Heart left ventricle (tissue), 16 donors: ENCODE results near the gene PSEN1. TPM values are rescaled to one million over a fixed set of nuclear protein-coding genes. Genes with fewer than 3 reads are reported as not detected.

ENCODE experiments used
- ATAC-seq, 4 donors: fragments of 200-7000 bp; cut with Tn5 transposase; one replicate each; pipeline ENCODE4 v1.9.1; 2020 to 2022; ENCODE audit warnings: moderate library complexity in 4 of 4, mild to moderate bottlenecking in 3 of 4, moderate number of reproducible peaks in 1 of 4
- DNase-seq, 5 donors: peaks; one replicate each; pipeline ENCODE4 v3.0.0-alpha.2; 2020
- H3K27ac ChIP-seq, 12 donors: fragments of 200-600 bp; sonication (generic) in 4 of 12; one replicate each; pipeline versions ENCODE4 v1.5.0 to v1.8.0; 2016 to 2022; ENCODE audit warnings: mild to moderate bottlenecking in 2 of 12
- H3K27me3 ChIP-seq, 9 donors: fragments of 200-600 bp; sonication (generic) in 2 of 9; one replicate each; pipeline versions ENCODE4 v1.5.1 to v1.8.0; 2016 to 2022; ENCODE audit warnings: mild to moderate bottlenecking in 3 of 9
- H3K36me3 ChIP-seq, 9 donors: fragments of 200-600 bp; sonication (generic) in 2 of 9; one replicate each; pipeline versions ENCODE4 v1.5.0 to v1.8.0; 2018 to 2022; ENCODE audit warnings: mild to moderate bottlenecking in 2 of 9
- H3K4me1 ChIP-seq, 12 donors: fragments of 200-600 bp; sonication (generic) in 4 of 12; one replicate each; pipeline versions ENCODE4 v1.5.0 to v1.8.0; 2016 to 2022; ENCODE audit warnings: mild to moderate bottlenecking in 3 of 12
- H3K4me3 ChIP-seq, 12 donors: fragments of 200-600 bp; sonication (generic) in 4 of 12; one replicate each; pipeline versions ENCODE4 v1.5.0 to v1.8.0; 2017 to 2022; ENCODE audit warnings: mild to moderate bottlenecking in 9 of 12, moderate library complexity in 4 of 12
- H3K9me3 ChIP-seq, 12 donors: fragments of 200-600 bp; sonication (generic) in 4 of 12; one replicate each; pipeline versions ENCODE4 v1.5.0 to v1.8.0; 2016 to 2022; ENCODE audit warnings: mild to moderate bottlenecking in 1 of 12
- CTCF ChIP-seq, 12 donors: fragments of 200-600 bp; sonication (generic) in 4 of 12; IDR thresholded peaks; one replicate each; pipeline versions ENCODE4 v1.5.0 to v1.8.0; 2018 to 2022; ENCODE audit warnings: antibody characterized with exemption in 12 of 12, mild to moderate bottlenecking in 5 of 12
- POLR2A ChIP-seq, 2 donors: fragments of 450-650 bp; IDR thresholded peaks; one replicate each; pipeline ENCODE4 v1.6.1; 2017; ENCODE audit warnings: antibody characterized with exemption in 2 of 2, mild to moderate bottlenecking in 2 of 2, moderate library complexity in 2 of 2
- WGBS, 4 donors: extraction: QIAGEN DNeasy Blood & Tissue Kit in 2 of 4; methylation state at CpG; one replicate each; pipeline versions ENCODE4 v1.1.5 to v1.1.7; 2013 to 2018; 5-methylcytosine and 5-hydroxymethylcytosine counted together
- intact Hi-C, 10 donors: fragments of 100-400 bp; cut with DNase I; formaldehyde crosslinking; loops; one replicate each; pipeline versions ENCODE4 v1.11.1 to v1.14.2; 2022
- polyA plus RNA-seq, 2 donors: library from polyadenylated mRNA; stranded (reverse); fragments of 200-250 nt; gene quantifications; one replicate each; pipeline ENCODE4 v1.2.3, GENCODE V29; 2013
- total RNA-seq, 9 donors: library from RNA; depleted of rRNA in 2 of 9; stranded (reverse); fragments of >200 nt in 2 of 9; fragmentation: NEBNext Ultra II Directional in 3 of 9; extraction: Animal tissue kit (Norgen Biotek cat#: 25700) in 3 of 9; gene quantifications; one replicate each; pipeline versions ENCODE4 v1.1.0 to v1.2.4, GENCODE V29; 2016 to 2023
- donor health status: ischemic (EF 13 %, LVEDD 7.1; RV severe dilation, severe dysfunction).
- donor health status: healthy with polysubstance abuse.
- donor health status: DM: no; HTN: yes; CAD: no.
- donor health status: DM: no; HTN: no; CAD: no.
- donor health status: ischemic (EF 25% LVEDD 6.9; RV normal size, moderate dysfunction).
- donor health status: ischemic (EF 25% LVEDD 5.7; RV mildly dilated, moderate dysfunction).
- donor health status: healthy.
- donor health status: DM: yes; HTN: yes; CAD: no.
- donor health status: ischemic (EF 35%, LVEDD 5.7; RV mildly dilated, moderate dysfunction).
- donor health status: nonischemic (EF 11% LVEDD 7.7; RV severe dilation, severe dysfunction).
- donor health status: DM: yes; HTN: yes; CAD: no.
- donor health status: PGD.
- donor health status: ischemic (EF 29% LVEDD 5.4; RV normal size, mild dysfunction).
- donor health status: nonischemic (EF 23%, LVEDD 6.1; RV moderate dilation, normal function).

Gene PSEN1
- total and polyA plus RNA-seq, 11 donors, result 11.6 to 44.1 (median 22.4) TPM

- intact Hi-C loops, result no loop called here
- DNase-seq (peak; percentile 38 to 80 (median 65)), ATAC-seq (peak; percentile 45 to 83 (median 74))
- Histone ChIP-seq H3K36me3 (peaks cover 0 to 35% (median 13%) of the 10 kb centered on the region in 9 donors), H3K27ac (peak overlapping the region in 6 of 12 donors; percentile 3 to 46 (median 26)), H3K27me3 (no peaks in the 10 kb centered on the region), H3K9me3 (no peaks in the 10 kb centered on the region), H3K4me3 (peak overlapping the region; percentile 35 to 66 (median 52)), H3K4me1 (peaks cover 0 to 15% (median 10%) of the 10 kb centered on the region in 12 donors)
- no peak for TF ChIP-seq CTCF (IDR thresholded peaks at IDR 0.05)
- 5 to 8% (median 8%) methylated on average over 21 to 48 of the region's 48 CpGs for WGBS, 4 donors
Observed at GRCh38 chr14:73269729-73270531, 133.6 kb downstream of the PSEN1 start.

GRCh38 chr14:73272393-73272792 is 136.1 kb downstream of the PSEN1 start:
- no peak overlapping the region for H3K4me3 ChIP-seq
- no peak for DNase-seq
- H3K27me3 ChIP-seq, result no peaks in the 10 kb centered on the region
- intact Hi-C loops, result no loop called here
- no peaks in the 10 kb centered on the region for H3K9me3 ChIP-seq
- no peak overlapping the region for H3K27ac ChIP-seq
- peaks cover 0 to 15% (median 10%) of the 10 kb centered on the region in 12 donors for H3K4me1 ChIP-seq
- no peak for TF ChIP-seq CTCF (IDR thresholded peaks at IDR 0.05)
- no peak for TF ChIP-seq POLR2A (IDR thresholded peaks at IDR 0.05)
- 73 to 86% (median 78%) methylated on average over 5 to 6 of the region's 6 CpGs for whole genome bisulfite sequencing, 4 donors
- ATAC-seq, result no peak
- H3K36me3 ChIP-seq, result peaks cover 0 to 53% (median 37%) of the 10 kb centered on the region in 9 donors

Other genes starting within 250 kb of the PSEN1 start
- gene DPF3, start 242.4 kb upstream of the PSEN1 start, total RNA-seq, result 10 to 100 TPM; 20.5 to 53.8 (median 40.4) TPM
- gene DPF3, start 242.4 kb upstream of the PSEN1 start, polyA plus RNA-seq, result 10 to 100 TPM; 13.5 to 21.2 TPM
- gene DCAF4, start 210.0 kb upstream of the PSEN1 start, total RNA-seq, result 10 to 100 TPM in 2 of 9 donors, 1 to 10 TPM in 7; 5.2 to 13.1 (median 8.6) TPM
- gene DCAF4, start 210.0 kb upstream of the PSEN1 start, polyA plus RNA-seq, result 10 to 100 TPM in 1 of 2 donors, 1 to 10 TPM in 1; 2.4 to 10.0 TPM
- gene ZFYVE1, start 109.4 kb upstream of the PSEN1 start, total RNA-seq, result 10 to 100 TPM; 10.6 to 20.7 (median 14.8) TPM
- 1 to 10 TPM; 5.2 to 8.4 TPM for gene ZFYVE1, start 109.4 kb upstream of the PSEN1 start, polyA plus RNA-seq
- gene RBM25, start 78.0 kb upstream of the PSEN1 start, total RNA-seq, result 10 to 100 TPM; 13.1 to 49.2 (median 38.8) TPM
- 10 to 100 TPM; 23.2 to 30.4 TPM for gene RBM25, start 78.0 kb upstream of the PSEN1 start, polyA plus RNA-seq
- 10 to 100 TPM in 1 of 9 donors, 1 to 10 TPM in 6, under 1 TPM in 2; 0.79 to 10.3 (median 1.5) TPM for gene PAPLN, start 101.0 kb downstream of the PSEN1 start, total RNA-seq
- gene PAPLN, start 101.0 kb downstream of the PSEN1 start, polyA plus RNA-seq, result 1 to 10 TPM in 1 of 2 donors, under 1 TPM in 1; 0.30 to 1.4 TPM